GM18498 (cell line): ENCODE data around the gene RPP25L.

Source experiments
- ATAC-seq: cut with Tn5 transposase; IDR thresholded peaks from one replicate; pipeline ENCODE4 v1.9.1; 2021; ENCODE audit warnings: mild to moderate bottlenecking, moderate library complexity; ENCODE audit not compliant: unreplicated experiment

Gene RPP25L

GRCh38 chr9:34571481-34571810, 40.5 kb downstream of the RPP25L start:
- ATAC-seq, result no peak

- no peak for ATAC-seq
Observed at GRCh38 chr9:34570809-34571480, 41.0 kb downstream of the RPP25L start.

- no peak for ATAC-seq
Observed at GRCh38 chr9:34570376-34570775, 41.5 kb downstream of the RPP25L start.

GRCh38 chr9:34568774-34569173, 43.1 kb downstream of the RPP25L start:
- no peak for ATAC-seq

- no peak for ATAC-seq
Observed at GRCh38 chr9:34568133-34568532, 43.8 kb downstream of the RPP25L start.

GRCh38 chr9:34566972-34567371, 44.9 kb downstream of the RPP25L start:
- no peak for ATAC-seq

GRCh38 chr9:34566322-34566721, 45.6 kb downstream of the RPP25L start:
- ATAC-seq, result no peak

- ATAC-seq, result no peak
Observed at GRCh38 chr9:34565856-34566255, 46.0 kb downstream of the RPP25L start.

- ATAC-seq, result no peak
Observed at GRCh38 chr9:34564617-34565016, 47.3 kb downstream of the RPP25L start.

GRCh38 chr9:34563262-34563661, 48.6 kb downstream of the RPP25L start:
- no peak for ATAC-seq

- no peak for ATAC-seq
Observed at GRCh38 chr9:34562135-34562745, 49.7 kb downstream of the RPP25L start.

GRCh38 chr9:34560599-34561214, 51.2 kb downstream of the RPP25L start:
- no peak for ATAC-seq
